Measurements from ENCODE around the gene SOCS3. TPM values are rescaled to one million over a fixed set of nuclear protein-coding genes. Genes with fewer than 3 reads are reported as not detected.

SOCS3 gene
- total and polyA plus RNA-seq, 2 donors (not counting 1 experiment from before 2014, with no cell fraction given), result 52.6 to 185 TPM

GRCh38 chr17:78316115-78316866, 43.6 kb downstream of the SOCS3 start:
- Histone ChIP-seq H3K27me3 (ENCODE audit: control insufficient read depth, insufficient read depth, low read length) (no peaks in the 10 kb centered on the region), H3K9me3 (ENCODE audit: control insufficient read depth, insufficient read depth, low read depth, low read length) (no peaks in the 10 kb centered on the region), H3K4me2 (ENCODE audit: extremely low read depth, insufficient read depth, low read length) (peak overlapping the region; percentile 90), H3K4me1 (ENCODE audit: control insufficient read depth, extremely low read depth, insufficient read depth, low read length) (peaks cover 36% of the 10 kb centered on the region), H3K27ac (ENCODE audit: insufficient read depth, low read length) (peak overlapping the region; percentile 100), H4K20me1 (ENCODE audit: control insufficient read depth, extremely low read depth, insufficient read depth, low read length) (no peaks in the 10 kb centered on the region), H3K9ac (ENCODE audit: insufficient read depth, low read length) (peak overlapping the region; percentile 85), H3K4me3 (replicated peaks in 1 of 4; ENCODE audit: control extremely low read depth in 1 of 4, insufficient read depth in 1 of 4, low read depth in 3 of 4, low read length in 4 of 4) (peak overlapping the region in 3 of 4 experiments; percentile 24 to 34 (median 32)), H3K36me3 (ENCODE audit: control insufficient read depth, insufficient read depth, low read length) (no peaks in the 10 kb centered on the region), H2AFZ (ENCODE audit: low read length) (peak overlapping the region; percentile 87), H3K79me2 (ENCODE audit: control insufficient read depth, insufficient read depth, low read length) (no peaks in the 10 kb centered on the region)
- no peak for DNase-seq (ENCODE audit: low read depth in 2 of 2)
- no peak for TF ChIP-seq EZH2 (IDR thresholded peaks at IDR 0.05; ENCODE audit: low read length, missing control alignments)
- TF ChIP-seq CTCF (conservative IDR thresholded peaks at IDR 0.05 in 1 of 2, IDR thresholded peaks at IDR 0.05 in 1 of 2; ENCODE audit: low read depth in 1 of 2, low read length in 2 of 2), result no peak

DNA sequence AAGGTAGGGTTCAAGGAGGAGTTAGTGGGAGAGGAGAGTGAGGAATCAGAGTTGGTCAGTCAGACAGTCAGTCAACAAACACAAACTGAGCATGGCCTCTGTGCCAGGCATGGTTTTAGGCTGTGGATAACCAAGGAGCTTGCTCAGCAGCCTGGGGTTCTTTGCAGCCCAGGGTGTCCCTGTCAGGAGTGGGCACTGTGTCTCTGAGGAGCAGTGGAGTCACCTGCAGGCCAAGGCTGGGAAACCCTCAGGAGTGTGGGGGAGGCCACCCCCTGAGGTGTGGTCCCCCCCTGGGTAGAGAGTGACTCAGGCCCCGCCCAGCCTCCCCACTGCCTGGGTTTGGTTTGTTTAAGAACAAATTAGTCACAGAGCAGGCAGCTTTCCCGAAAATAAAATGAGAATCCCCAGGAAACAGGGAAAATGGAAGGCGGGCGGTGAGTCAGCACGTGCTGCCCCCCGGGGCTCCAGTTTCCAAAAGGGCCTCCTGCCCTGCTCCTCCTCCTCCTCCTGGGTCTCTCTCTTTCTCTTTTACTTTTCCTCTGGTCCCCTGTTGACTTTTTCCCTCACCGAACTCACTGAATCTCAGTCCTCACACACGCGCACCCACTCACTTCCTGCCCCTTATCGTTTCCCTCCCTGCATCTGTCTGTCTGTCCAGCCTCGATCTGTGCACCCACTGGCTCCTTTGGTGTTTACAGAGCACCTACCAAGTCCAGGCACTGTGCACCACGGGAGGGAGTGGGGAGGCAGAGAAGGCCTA, 44.3 kb downstream of the SOCS3 start:
- peak overlapping the region; percentile 11 to 34 (median 28) for H3K4me3 ChIP-seq (replicated peaks in 1 of 4; ENCODE audit: control extremely low read depth in 1 of 4, insufficient read depth in 1 of 4, low read depth in 3 of 4, low read length in 4 of 4)
- TF ChIP-seq EZH2 (IDR thresholded peaks at IDR 0.05; ENCODE audit: low read length, missing control alignments) (no peak), CTCF (conservative IDR thresholded peaks at IDR 0.05 in 1 of 2, IDR thresholded peaks at IDR 0.05 in 1 of 2; ENCODE audit: low read depth in 1 of 2, low read length in 2 of 2) (no peak)
- peaks cover 36% of the 10 kb centered on the region for H3K4me1 ChIP-seq (ENCODE audit: control insufficient read depth, extremely low read depth, insufficient read depth, low read length)
- no peaks in the 10 kb centered on the region for H3K79me2 ChIP-seq (ENCODE audit: control insufficient read depth, insufficient read depth, low read length)
- peak overlapping the region; percentile 85 for H3K9ac ChIP-seq (ENCODE audit: insufficient read depth, low read length)
- H2AFZ ChIP-seq (ENCODE audit: low read length), result peak overlapping the region; percentile 87
- peak overlapping the region; percentile 100 for H3K27ac ChIP-seq (ENCODE audit: insufficient read depth, low read length)
- peak; percentile 90 to 92 for DNase-seq (ENCODE audit: low read depth in 2 of 2)
- no peaks in the 10 kb centered on the region for H3K27me3 ChIP-seq (ENCODE audit: control insufficient read depth, insufficient read depth, low read length)
- no peaks in the 10 kb centered on the region for H4K20me1 ChIP-seq (ENCODE audit: control insufficient read depth, extremely low read depth, insufficient read depth, low read length)
- peak overlapping the region; percentile 90 for H3K4me2 ChIP-seq (ENCODE audit: extremely low read depth, insufficient read depth, low read length)
- H3K9me3 ChIP-seq (ENCODE audit: control insufficient read depth, insufficient read depth, low read depth, low read length), result no peaks in the 10 kb centered on the region
- H3K36me3 ChIP-seq (ENCODE audit: control insufficient read depth, insufficient read depth, low read length), result no peaks in the 10 kb centered on the region

DNA sequence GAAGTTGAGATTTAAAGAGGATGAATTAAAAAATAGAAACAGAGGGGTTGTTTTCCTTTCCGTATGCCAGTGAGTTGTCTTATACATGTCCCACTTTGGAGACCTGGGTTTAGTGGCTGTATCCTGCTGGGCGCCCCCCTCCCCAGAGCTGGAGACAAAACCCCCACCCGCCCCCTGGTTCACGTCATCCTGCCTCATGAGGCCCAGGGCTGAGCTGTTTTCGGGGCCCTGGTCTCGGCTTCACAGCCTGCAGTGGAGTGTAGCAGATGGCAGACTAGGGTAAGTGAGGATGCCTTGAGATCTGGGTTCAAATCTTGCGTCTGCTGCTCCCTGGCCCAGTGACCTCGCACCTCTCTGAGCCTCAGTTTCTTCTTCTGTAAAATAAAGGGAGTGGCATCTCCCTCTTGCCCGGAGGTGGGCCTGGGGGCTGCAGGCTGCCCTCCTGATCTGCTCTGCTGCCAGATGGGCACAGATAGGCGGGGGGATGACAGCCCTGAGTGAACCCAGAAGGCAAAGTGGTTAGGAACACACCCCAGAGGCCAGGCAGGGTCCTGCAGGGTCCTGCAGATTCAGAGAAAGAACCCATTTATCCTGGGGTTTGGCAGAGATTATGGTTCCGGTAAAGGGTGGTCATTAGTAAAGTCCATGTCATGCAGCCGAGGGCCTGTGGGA, 45.1 kb downstream of the SOCS3 start:
- Histone ChIP-seq H2AFZ (ENCODE audit: low read length) (no peak overlapping the region), H3K79me2 (ENCODE audit: control insufficient read depth, insufficient read depth, low read length) (no peaks in the 10 kb centered on the region), H4K20me1 (ENCODE audit: control insufficient read depth, extremely low read depth, insufficient read depth, low read length) (no peaks in the 10 kb centered on the region), H3K9me3 (ENCODE audit: control insufficient read depth, insufficient read depth, low read depth, low read length) (no peaks in the 10 kb centered on the region), H3K4me2 (ENCODE audit: extremely low read depth, insufficient read depth, low read length) (peak overlapping the region; percentile 63), H3K27ac (ENCODE audit: insufficient read depth, low read length) (peak overlapping the region; percentile 100), H3K4me1 (ENCODE audit: control insufficient read depth, extremely low read depth, insufficient read depth, low read length) (peaks cover 36% of the 10 kb centered on the region), H3K9ac (ENCODE audit: insufficient read depth, low read length) (peak overlapping the region; percentile 57), H3K4me3 (replicated peaks in 1 of 4; ENCODE audit: control extremely low read depth in 1 of 4, insufficient read depth in 1 of 4, low read depth in 3 of 4, low read length in 4 of 4) (no peak overlapping the region), H3K27me3 (ENCODE audit: control insufficient read depth, insufficient read depth, low read length) (no peaks in the 10 kb centered on the region), H3K36me3 (ENCODE audit: control insufficient read depth, insufficient read depth, low read length) (no peaks in the 10 kb centered on the region)
- DNase-seq (ENCODE audit: low read depth in 2 of 2), result no peak
- TF ChIP-seq EZH2 (IDR thresholded peaks at IDR 0.05; ENCODE audit: low read length, missing control alignments), result no peak
- peak in 1 of 2 donors; percentile 19 for TF ChIP-seq CTCF (conservative IDR thresholded peaks at IDR 0.05 in 1 of 2, IDR thresholded peaks at IDR 0.05 in 1 of 2; ENCODE audit: low read depth in 1 of 2, low read length in 2 of 2)

Data from fibroblast of lung (primary cell).